Measurements from ENCODE around the gene CNGB1. TPM values are rescaled to one million over a fixed set of nuclear protein-coding genes. Genes with fewer than 3 reads are reported as not detected.
"Not testable (repeated sequence)": the region's sequence is repeated elsewhere in the genome, so short reads cannot be mapped to it uniquely, and the experiment has no call there.

CNGB1 gene
- total and polyA plus RNA-seq, 8 donors, result 0.03 to 0.23 (median 0.14) TPM; not detected in 1

- H3K27me3 ChIP-seq, result no peaks in the 10 kb centered on the region
- H3K27ac ChIP-seq, result no peak overlapping the region
- intact Hi-C loops (cut with DNase I), result no loop called here
- H3K9me3 ChIP-seq, result no peaks in the 10 kb centered on the region
- no peak for ATAC-seq
- TF ChIP-seq, protein P1, sequence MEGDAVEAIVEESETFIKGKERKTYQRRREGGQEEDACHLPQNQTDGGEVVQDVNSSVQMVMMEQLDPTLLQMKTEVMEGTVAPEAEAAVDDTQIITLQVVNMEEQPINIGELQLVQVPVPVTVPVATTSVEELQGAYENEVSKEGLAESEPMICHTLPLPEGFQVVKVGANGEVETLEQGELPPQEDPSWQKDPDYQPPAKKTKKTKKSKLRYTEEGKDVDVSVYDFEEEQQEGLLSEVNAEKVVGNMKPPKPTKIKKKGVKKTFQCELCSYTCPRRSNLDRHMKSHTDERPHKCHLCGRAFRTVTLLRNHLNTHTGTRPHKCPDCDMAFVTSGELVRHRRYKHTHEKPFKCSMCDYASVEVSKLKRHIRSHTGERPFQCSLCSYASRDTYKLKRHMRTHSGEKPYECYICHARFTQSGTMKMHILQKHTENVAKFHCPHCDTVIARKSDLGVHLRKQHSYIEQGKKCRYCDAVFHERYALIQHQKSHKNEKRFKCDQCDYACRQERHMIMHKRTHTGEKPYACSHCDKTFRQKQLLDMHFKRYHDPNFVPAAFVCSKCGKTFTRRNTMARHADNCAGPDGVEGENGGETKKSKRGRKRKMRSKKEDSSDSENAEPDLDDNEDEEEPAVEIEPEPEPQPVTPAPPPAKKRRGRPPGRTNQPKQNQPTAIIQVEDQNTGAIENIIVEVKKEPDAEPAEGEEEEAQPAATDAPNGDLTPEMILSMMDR (IDR thresholded peaks at IDR 0.05), result no peak
- H3K4me3 ChIP-seq, result no peak overlapping the region
- H3K36me3 ChIP-seq, result no peaks in the 10 kb centered on the region
- no peak for DNase-seq
- no peaks in the 10 kb centered on the region for H3K4me1 ChIP-seq
Observed at GRCh38 chr16:57948027-57948426, 22.9 kb downstream of the CNGB1 start.

- Histone ChIP-seq H3K9me3 (no peaks in the 10 kb centered on the region), H3K4me1 (no peaks in the 10 kb centered on the region), H3K27ac (no peak overlapping the region), H3K36me3 (no peaks in the 10 kb centered on the region), H3K27me3 (no peaks in the 10 kb centered on the region), H3K4me3 (no peak overlapping the region)
- TF ChIP-seq, protein P1 (IDR thresholded peaks at IDR 0.05), result no peak
- intact Hi-C loops (cut with DNase I), result no loop called here
- no peak for DNase-seq
- no peak for ATAC-seq
Observed at GRCh38 chr16:57947261-57947660, 23.7 kb downstream of the CNGB1 start.

DNA sequence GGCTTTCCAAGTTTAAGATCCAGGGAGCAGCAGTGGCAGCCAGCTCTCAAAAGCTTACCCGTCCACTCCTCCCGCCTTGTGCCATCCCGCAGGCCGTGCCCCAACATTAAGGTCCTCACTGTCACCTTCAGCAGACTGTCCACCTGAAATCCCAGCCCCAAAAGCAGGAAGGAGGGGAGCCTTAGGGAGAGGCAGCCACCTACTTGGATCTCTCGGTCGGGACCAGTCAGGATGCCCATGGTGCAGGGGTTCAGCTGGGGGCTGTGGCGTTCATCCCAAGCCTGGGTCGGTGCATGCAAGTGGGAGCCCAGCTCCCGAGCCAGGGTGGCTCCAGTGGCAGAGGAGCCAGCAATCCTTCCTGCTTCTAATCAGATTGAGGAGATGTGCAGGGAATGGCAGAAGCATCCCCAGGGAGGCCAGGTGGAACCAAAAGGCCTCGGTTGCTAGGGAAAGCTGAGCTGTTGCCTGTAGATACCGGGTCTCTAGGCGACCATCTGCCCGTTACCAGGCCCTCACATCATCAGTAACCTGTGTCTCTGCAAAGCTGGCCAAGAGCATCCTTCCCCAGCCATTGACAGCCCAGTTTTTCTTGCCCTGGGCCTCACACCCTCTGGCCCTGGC lies 24.6 kb downstream of the CNGB1 start:
- DNase-seq (no peak), ATAC-seq (no peak)
- Histone ChIP-seq H3K4me3 (no peak overlapping the region), H3K9me3 (no peaks in the 10 kb centered on the region), H3K36me3 (no peaks in the 10 kb centered on the region), H3K4me1 (no peaks in the 10 kb centered on the region), H3K27me3 (peaks cover 0 to under 1% of the 10 kb centered on the region in 2 donors), H3K27ac (no peak overlapping the region)
- intact Hi-C loops (cut with DNase I), result no loop called here
- TF ChIP-seq, protein P1 (IDR thresholded peaks at IDR 0.05), result no peak

GRCh38 chr16:57945740-57946138 lies 25.2 kb downstream of the CNGB1 start:
- TF ChIP-seq, protein P1 (IDR thresholded peaks at IDR 0.05), result no peak

GRCh38 chr16:57944970-57945739 lies 25.8 kb downstream of the CNGB1 start:
- TF ChIP-seq, protein P1 (IDR thresholded peaks at IDR 0.05), result no peak
- intact Hi-C loops (cut with DNase I), result no loop called here
- Histone ChIP-seq H3K4me3 (no peak overlapping the region), H3K9me3 (no peaks in the 10 kb centered on the region), H3K4me1 (no peaks in the 10 kb centered on the region), H3K27me3 (peaks cover 0 to 6% of the 10 kb centered on the region in 2 donors), H3K27ac (no peak overlapping the region), H3K36me3 (no peaks in the 10 kb centered on the region)
- DNase-seq (no peak), ATAC-seq (no peak)

More at GRCh38 chr16:57945740-57946138, 25.2 kb downstream of the CNGB1 start:
- H3K27ac ChIP-seq, result no peak overlapping the region
- no peaks in the 10 kb centered on the region for H3K4me1 ChIP-seq
- DNase-seq (no peak), ATAC-seq (no peak)
- H3K27me3 ChIP-seq, result peaks cover 0 to 6% of the 10 kb centered on the region in 2 donors
- no peaks in the 10 kb centered on the region for H3K36me3 ChIP-seq
- intact Hi-C loops (cut with DNase I), result no loop called here
- H3K4me3 ChIP-seq, result no peak overlapping the region
- H3K9me3 ChIP-seq, result no peaks in the 10 kb centered on the region

- H3K4me3 ChIP-seq; ATAC-seq; H3K4me1 ChIP-seq; intact Hi-C loops (cut with DNase I); H3K36me3 ChIP-seq; H3K9me3 ChIP-seq; H3K27me3 ChIP-seq; H3K27ac ChIP-seq; DNase-seq: not testable (repeated sequence)
Observed at GRCh38 chr16:57943381-57943780, 27.5 kb downstream of the CNGB1 start.

- H3K27me3 ChIP-seq; intact Hi-C loops (cut with DNase I); DNase-seq; ATAC-seq; H3K9me3 ChIP-seq; H3K4me3 ChIP-seq; H3K27ac ChIP-seq; H3K36me3 ChIP-seq; H3K4me1 ChIP-seq: not testable (repeated sequence)
Observed at GRCh38 chr16:57941901-57942300, 29.0 kb downstream of the CNGB1 start.

Measured in left lung (tissue), 10 donors.